Adrenal gland (tissue), 12 donors: ENCODE measurements around the gene ZDHHC14. TPM values are rescaled to one million over a fixed set of nuclear protein-coding genes. Genes with fewer than 3 reads are reported as not detected.

ENCODE experiments used
- DNase-seq, 7 donors: peaks; one replicate each; pipeline ENCODE4 v3.0.0-alpha.2; 2019 to 2020
- H3K27ac ChIP-seq, 5 donors: fragments of 200-600 bp; sonication (generic) in 4 of 5; 1 replicate in 3 of 5; 2 replicates in 2 of 5; pipeline versions ENCODE4 v1.5.1 to v1.8.0; 2016 to 2020; ENCODE audit warnings: mild to moderate bottlenecking in 1 of 5
- H3K27me3 ChIP-seq: fragments of 200-600 bp; 2 replicates; pipeline ENCODE4 v1.8.0; 2021
- H3K36me3 ChIP-seq, 2 donors: fragments of 200-600 bp; replicated peaks in 1 of 2; 1 replicate in 1 of 2; 2 replicates in 1 of 2; pipeline versions ENCODE4 v1.5.1 to v1.8.0; 2018 to 2022
- H3K4me1 ChIP-seq, 2 donors: fragments of 200-600 bp; replicated peaks in 1 of 2; 1 replicate in 1 of 2; 2 replicates in 1 of 2; pipeline versions ENCODE4 v1.5.1 to v1.8.0; 2018 to 2021
- H3K4me3 ChIP-seq, 4 donors: fragments of 200-600 bp; sonication (generic) in 3 of 4; one replicate each; pipeline ENCODE4 v1.5.1; 2016 to 2018
- H3K9me3 ChIP-seq, 3 donors: fragments of 200-600 bp; sonication (generic) in 1 of 3; replicated peaks in 1 of 3; 1 replicate in 2 of 3; 2 replicates in 1 of 3; pipeline versions ENCODE4 v1.5.1 to v1.8.0; 2016 to 2021
- CTCF ChIP-seq, 6 experiments: fragments of 450-650 bp in 4 of 6; fragments of 200-600 bp in 2 of 6; sonication (generic) in 1 of 6; IDR thresholded peaks; 1 replicate in 5 of 6; 2 replicates in 1 of 6; pipeline versions ENCODE4 v1.5.1 to v1.8.0; 2016 to 2021; ENCODE audit warnings: antibody characterized with exemption in 6 of 6, mild to moderate bottlenecking in 2 of 6, moderate library complexity in 1 of 6
- POLR2A ChIP-seq, 2 donors: fragments of 450-650 bp; IDR thresholded peaks; one replicate each; pipeline ENCODE4 v1.6.1; 2017; ENCODE audit warnings: antibody characterized with exemption in 2 of 2, mild to moderate bottlenecking in 2 of 2, moderate library complexity in 1 of 2
- WGBS, 4 donors: extraction: QIAGEN DNeasy Blood & Tissue Kit in 2 of 4; methylation state at CpG; one replicate each; pipeline versions ENCODE4 v1.1.5 to v1.1.7; 2013 to 2017; 5-methylcytosine and 5-hydroxymethylcytosine counted together
- intact Hi-C, 2 donors: fragments of 100-400 bp; cut with DNase I; formaldehyde crosslinking; loops; one replicate each; pipeline versions ENCODE4 v1.14.1 to v1.15.0; 2022 to 2023
- polyA plus RNA-seq, 3 donors: library from polyadenylated mRNA; stranded (reverse); fragments of 200-250 nt in 2 of 3; fragments of 350-450 nt in 1 of 3; fragmentation: Illumina TruSeq in 1 of 3; extraction: RNeasy Lipid Tissue Mini Kit (QIAGEN cat#74804) in 1 of 3; gene quantifications; one replicate each; pipeline ENCODE4 v1.2.3, GENCODE V29; 2013 to 2014
- total RNA-seq, 9 donors: library from RNA; depleted of rRNA in 4 of 9; stranded (reverse); fragments of >200 nt in 4 of 9; fragments of 120-200 nt in 1 of 9; fragmentation: NEBNext Ultra II Directional in 1 of 9; extraction: Animal tissue kit (Norgen Biotek cat#: 25700) in 1 of 9; gene quantifications; one replicate each; pipeline versions ENCODE4 v1.1.0 to v1.2.4, GENCODE V29; 2013 to 2023
- donor health status: healthy with polysubstance abuse.
- donor health status: Bipolar disorder and iron deficiency.
- donor health status: DM: yes; HTN: yes; CAD: no.
- donor health status: DM: no; HTN: no; CAD: no.
- donor health status: DM: no; HTN: no; CAD: no.
- donor health status: DM: yes; HTN: yes; CAD: no.

ZDHHC14 gene
- total and polyA plus RNA-seq, 12 donors: 3.8 to 14.3 (median 8.8) TPM

- WGBS, 4 donors: 88 to 98% (median 93%) methylated on average over 5 of the region's 5 CpGs
- Histone ChIP-seq H3K9me3 (no peaks in the 10 kb centered on the region), H3K27ac (no peak overlapping the region), H3K27me3 (no peaks in the 10 kb centered on the region), H3K4me1 (peaks cover 3 to 5% of the 10 kb centered on the region in 2 donors), H3K36me3 (no peaks in the 10 kb centered on the region), H3K4me3 (no peak overlapping the region)
- TF ChIP-seq POLR2A (IDR thresholded peaks at IDR 0.05) (no peak), CTCF (IDR thresholded peaks at IDR 0.05) (no peak)
- intact Hi-C loops: no loop called here
- no peak for DNase-seq
Observed at GRCh38 chr6:157525918-157526425, 145.0 kb downstream of the ZDHHC14 start.

- Histone ChIP-seq H3K4me1 (peaks cover 3 to 5% of the 10 kb centered on the region in 2 donors), H3K27ac (peak overlapping the region in 2 of 5 donors; percentile 27 to 38), H3K36me3 (no peaks in the 10 kb centered on the region), H3K9me3 (no peaks in the 10 kb centered on the region), H3K4me3 (no peak overlapping the region), H3K27me3 (no peaks in the 10 kb centered on the region)
- TF ChIP-seq POLR2A (IDR thresholded peaks at IDR 0.05): no peak
- intact Hi-C loops: no loop called here
- WGBS, 4 donors: 52 to 55% (median 54%) methylated on average over 4 of the region's 4 CpGs
- peak in 4 of 7 donors; percentile 15 to 56 (median 41) for DNase-seq
Observed at GRCh38 chr6:157527471-157527907, 146.5 kb downstream of the ZDHHC14 start.

GRCh38 chr6:157528931-157529653, 148.1 kb downstream of the ZDHHC14 start:
- no peak overlapping the region for H3K27ac ChIP-seq
- H3K4me1 ChIP-seq: peaks cover 3 to 5% of the 10 kb centered on the region in 2 donors
- H3K27me3 ChIP-seq: no peaks in the 10 kb centered on the region
- H3K4me3 ChIP-seq: no peak overlapping the region
- DNase-seq: peak in 3 of 7 donors; percentile 20 to 68 (median 27)
- TF ChIP-seq POLR2A (IDR thresholded peaks at IDR 0.05) (no peak), CTCF (IDR thresholded peaks at IDR 0.05) (no peak)
- H3K9me3 ChIP-seq: no peaks in the 10 kb centered on the region
- H3K36me3 ChIP-seq: no peaks in the 10 kb centered on the region
- intact Hi-C loops: no loop called here
- WGBS, 4 donors: 73 to 77% (median 74%) methylated on average over 5 of the region's 5 CpGs

GRCh38 chr6:157529654-157530039, 148.7 kb downstream of the ZDHHC14 start:
- WGBS, 4 donors: 93 to 99% (median 96%) methylated on average over 2 of the region's 2 CpGs
- H3K27me3 ChIP-seq: no peaks in the 10 kb centered on the region
- DNase-seq: no peak
- no peak overlapping the region for H3K4me3 ChIP-seq
- intact Hi-C loops: no loop called here
- TF ChIP-seq POLR2A (IDR thresholded peaks at IDR 0.05) (no peak), CTCF (IDR thresholded peaks at IDR 0.05) (no peak)
- H3K36me3 ChIP-seq: no peaks in the 10 kb centered on the region
- H3K9me3 ChIP-seq: no peaks in the 10 kb centered on the region
- peaks cover 3 to 5% of the 10 kb centered on the region in 2 donors for H3K4me1 ChIP-seq
- no peak overlapping the region for H3K27ac ChIP-seq
